ENCODE results near the gene NUP88. TPM values are rescaled to one million over a fixed set of nuclear protein-coding genes. Genes with fewer than 3 reads are reported as not detected.

Gene NUP88
- total and polyA plus RNA-seq, 10 of the 15 experiments (the other 5 are each of a cell fraction or from before 2014, with no cell fraction given): 110 to 244 (median 188) TPM

DNA sequence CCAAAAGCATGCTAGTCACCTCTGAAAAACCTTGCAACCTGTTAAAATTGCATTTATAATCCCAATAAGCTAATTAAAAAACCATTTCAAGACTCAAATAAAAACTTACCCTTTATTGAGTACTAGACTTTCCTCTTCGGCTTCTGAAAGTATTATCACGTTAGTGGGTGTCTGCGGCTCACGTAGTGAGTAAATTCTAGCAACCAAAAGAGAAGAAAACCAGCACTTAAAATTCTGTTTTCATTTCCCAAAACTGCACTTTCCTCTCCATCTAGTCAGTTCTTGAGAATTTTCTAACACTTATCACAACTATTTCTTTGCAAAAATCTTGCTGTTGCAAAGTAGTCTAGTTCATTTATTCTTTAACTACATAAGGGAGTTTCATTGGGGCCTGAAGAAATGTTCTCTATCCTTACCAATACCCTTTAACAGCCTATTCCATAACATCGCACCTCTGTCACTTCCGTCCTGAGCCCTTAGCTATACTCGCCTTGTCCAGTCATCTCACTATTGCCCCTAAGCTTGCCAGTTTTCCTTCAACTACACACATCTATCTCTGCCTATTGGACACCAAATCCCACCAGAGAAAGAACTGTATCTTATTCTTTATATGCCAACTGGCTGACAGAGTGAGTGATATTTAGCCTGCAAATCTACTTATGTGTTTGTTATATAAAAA is 8.7 kb downstream of the NUP88 start:
- H3K27me3 ChIP-seq (replicated peaks in 1 of 2; ENCODE audit: control insufficient read depth in 2 of 2, insufficient read depth in 2 of 2, low read length in 1 of 2): no peaks in the 10 kb centered on the region
- H3K9me3 ChIP-seq (replicated peaks; ENCODE audit: control insufficient read depth, insufficient read depth, low read length): no peaks in the 10 kb centered on the region
- in situ Hi-C loops (cut with MboI): no loop called here
- no peak overlapping the region for H2AFZ ChIP-seq (ENCODE audit: control insufficient read depth, low read depth, low read length)
- peaks cover 14% of the 10 kb centered on the region for H3K4me1 ChIP-seq (ENCODE audit: control insufficient read depth, insufficient read depth, low read length)
- no peak for DNase-seq (ENCODE audit: low read depth, low spot score)
- intact Hi-C loops (cut with micrococcal nuclease; ENCODE audit: unreplicated experiment): no loop called here
- no peak overlapping the region for H3K9ac ChIP-seq (ENCODE audit: control insufficient read depth, insufficient read depth, low read length)
- ATAC-seq: peak; percentile 76
- H3K4me3 ChIP-seq: 0 out of 2 replicates have a peak overlapping the region, but pooled peaks have one; percentile 4
- peak; percentile 13 for FAIRE-seq
- BruUV-seq (replicated peaks): no TSS peak
- H3K27ac ChIP-seq (ENCODE audit: control insufficient read depth, insufficient read depth): peak overlapping the region; percentile 34
- WGBS (ENCODE audit: insufficient coverage, insufficient replicate concordance, low lambda C conversion rate, missing lambda C conversion rate): 33% methylated on average over 7 of the region's 7 CpGs
- ChIA-PET SMC1A (ENCODE audit: uncharacterized antibody, unreplicated experiment) (interaction anchor here (0.6 to 1.1 kb wide), 3 partner anchors 20 to 156 kb away, joined by 3 to 4 read pairs (median 3); no protein-coding TSS in a partner anchor), RAD21 (ENCODE audit: unreplicated experiment) (interaction anchor here (0.7 to 1.4 kb wide), 3 partner anchors 9 to 1054 kb away, joined by 3 to 5 read pairs (median 3); partner anchors contain the start of gene NUP88), CTCF (interaction anchor here (1.4 kb wide), 1 partner anchor 9 kb away, joined by 3 read pairs; the partner anchor contains the start of gene NUP88), POLR2A (interaction anchor here (0.6 to 1.4 kb wide), 2 partner anchors 9 to 13 kb away, joined by 3 to 4 read pairs; partner anchors contain the start of gene NUP88)
- peaks cover 35% of the 10 kb centered on the region for H3K79me2 ChIP-seq (ENCODE audit: control insufficient read depth, insufficient read depth, low read length)
- peaks cover 4% of the 10 kb centered on the region; the same call in 1 of the 2 replicates for H4K20me1 ChIP-seq (ENCODE audit: control insufficient read depth, insufficient read depth)
- TF ChIP-seq BHLHE40 (IDR thresholded peaks at IDR 0.05; ENCODE audit: borderline replicate concordance in 1 of 2, low read depth in 2 of 2, low read length in 1 of 2) (peak; percentile 39 to 49; a peak in 2 of 4 replicates), HDAC6 (IDR thresholded peaks at IDR 0.05; ENCODE audit: unreplicated experiment) (no peak), NFIC (IDR thresholded peaks at IDR 0.05; ENCODE audit: low read depth, low read length) (peak; percentile 31; the same call in 1 of the 2 replicates), CREB1 (IDR thresholded peaks at IDR 0.05; ENCODE audit: low read depth) (0 out of 2 replicates have a peak, but pooled peaks have one; percentile 19), IKZF1 (conservative IDR thresholded peaks at IDR 0.05) (peak; percentile 25; the same call in 1 of the 2 replicates), SKIL (IDR thresholded peaks at IDR 0.05; ENCODE audit: low read depth, poor library complexity, severe bottlenecking) (peak; percentile 72), SUPT20H (IDR thresholded peaks at IDR 0.05; ENCODE audit: borderline replicate concordance, control insufficient read depth, low read depth, low read length) (no peak), HCFC1 (IDR thresholded peaks at IDR 0.05; ENCODE audit: low read length) (no peak), RUNX3 (IDR thresholded peaks at IDR 0.05; ENCODE audit: low read length) (peak; percentile 59; the same call in 1 of the 2 replicates), CTCF (IDR thresholded peaks at IDR 0.05 in 2 of 3, conservative IDR thresholded peaks at IDR 0.05 in 1 of 3; ENCODE audit: control insufficient read depth in 2 of 3, extremely low read depth in 1 of 3, insufficient read depth in 1 of 3, low read depth in 3 of 3, low read length in 3 of 3) (no peak), MTA3 (IDR thresholded peaks at IDR 0.05; ENCODE audit: borderline replicate concordance, low read length) (no peak; the same call in 1 of the 2 replicates), IRF5 (IDR thresholded peaks at IDR 0.05; ENCODE audit: borderline replicate concordance) (no peak), SPI1 (IDR thresholded peaks at IDR 0.05; ENCODE audit: borderline replicate concordance, insufficient read depth, low read depth, low read length) (0 out of 2 replicates have a peak, but pooled peaks have one; percentile 9)
- peaks cover 12 to 52% of the 10 kb centered on the region in 2 experiments for H3K36me3 ChIP-seq (ENCODE audit: control insufficient read depth in 2 of 2, insufficient read depth in 2 of 2, low read length in 1 of 2)
- peak overlapping the region; percentile 57 for H3K4me2 ChIP-seq (ENCODE audit: control insufficient read depth, insufficient read depth)

All from GM12878 (cell line).